Esophagus squamous epithelium (tissue), 4 donors: ENCODE data around the gene HBP1.

Source experiments
- POLR2A ChIP-seq, 4 donors: fragments of 450-650 bp; IDR thresholded peaks; one replicate each; pipeline ENCODE4 v1.6.1; 2017; ENCODE audit warnings: antibody characterized with exemption in 4 of 4, mild to moderate bottlenecking in 4 of 4, moderate library complexity in 3 of 4
- TF ChIP-seq, protein P1 (sequence below), 6 experiments: fragments of 450-650 bp in 4 of 6; fragments of 200-600 bp in 2 of 6; sonication (generic) in 2 of 6; IDR thresholded peaks; one replicate each; pipeline ENCODE4 v1.5.1; 2016 to 2019; ENCODE audit warnings: antibody characterized with exemption in 6 of 6, mild to moderate bottlenecking in 4 of 6, moderate library complexity in 4 of 6

DNA sequence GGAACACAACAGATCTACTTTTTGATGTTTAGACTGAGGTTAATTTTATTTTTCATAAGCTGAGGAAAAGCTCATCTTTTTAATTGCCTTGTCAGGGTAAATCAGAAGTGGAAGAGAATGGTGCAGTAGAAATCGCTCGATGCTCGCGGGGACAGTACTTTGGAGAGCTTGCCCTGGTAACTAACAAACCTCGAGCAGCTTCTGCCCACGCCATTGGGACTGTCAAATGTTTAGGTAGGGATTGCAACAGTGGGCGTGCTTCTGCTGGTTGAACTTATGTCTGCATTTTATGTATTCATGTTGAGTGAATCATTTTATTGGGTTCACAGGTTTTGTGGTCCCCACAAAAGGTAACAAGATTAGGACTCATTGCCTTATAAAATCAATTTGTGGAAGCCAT, 11.7 kb upstream of the HBP1 start:
- TF ChIP-seq, protein P1, sequence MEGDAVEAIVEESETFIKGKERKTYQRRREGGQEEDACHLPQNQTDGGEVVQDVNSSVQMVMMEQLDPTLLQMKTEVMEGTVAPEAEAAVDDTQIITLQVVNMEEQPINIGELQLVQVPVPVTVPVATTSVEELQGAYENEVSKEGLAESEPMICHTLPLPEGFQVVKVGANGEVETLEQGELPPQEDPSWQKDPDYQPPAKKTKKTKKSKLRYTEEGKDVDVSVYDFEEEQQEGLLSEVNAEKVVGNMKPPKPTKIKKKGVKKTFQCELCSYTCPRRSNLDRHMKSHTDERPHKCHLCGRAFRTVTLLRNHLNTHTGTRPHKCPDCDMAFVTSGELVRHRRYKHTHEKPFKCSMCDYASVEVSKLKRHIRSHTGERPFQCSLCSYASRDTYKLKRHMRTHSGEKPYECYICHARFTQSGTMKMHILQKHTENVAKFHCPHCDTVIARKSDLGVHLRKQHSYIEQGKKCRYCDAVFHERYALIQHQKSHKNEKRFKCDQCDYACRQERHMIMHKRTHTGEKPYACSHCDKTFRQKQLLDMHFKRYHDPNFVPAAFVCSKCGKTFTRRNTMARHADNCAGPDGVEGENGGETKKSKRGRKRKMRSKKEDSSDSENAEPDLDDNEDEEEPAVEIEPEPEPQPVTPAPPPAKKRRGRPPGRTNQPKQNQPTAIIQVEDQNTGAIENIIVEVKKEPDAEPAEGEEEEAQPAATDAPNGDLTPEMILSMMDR (IDR thresholded peaks at IDR 0.05) = no peak
- TF ChIP-seq POLR2A (IDR thresholded peaks at IDR 0.05) = no peak
